ENCODE results near the gene ATP6V0C.
A peak's percentile ranks its signal among the peaks of the same experiment; 100 is the strongest.

ATP6V0C gene

GRCh38 chr16:2508722-2509400 is 4.9 kb upstream of the ATP6V0C start:
- Histone ChIP-seq H3K36me3 (replicated peaks in 1 of 2; ENCODE audit: control insufficient read depth in 2 of 2, insufficient read depth in 2 of 2, low read length in 2 of 2) (no peaks in the 10 kb centered on the region), H3K4ac (ENCODE audit: low read length) (no peak overlapping the region), H3K4me2 (ENCODE audit: insufficient read depth, low read length, poor library complexity, severe bottlenecking) (no peak overlapping the region), H3K79me1 (ENCODE audit: low read depth, low read length) (peaks cover 2% of the 10 kb centered on the region), H3K27me3 (ENCODE audit: control insufficient read depth in 3 of 3, insufficient read depth in 3 of 3, low read depth in 1 of 3, low read length in 3 of 3) (no peaks in the 10 kb centered on the region), H2BK15ac (ENCODE audit: low read length) (no peak overlapping the region), H3K27ac (replicated peaks; ENCODE audit: low read length) (no peak overlapping the region), H3K9me3 (replicated peaks in 1 of 2; ENCODE audit: control insufficient read depth in 2 of 2, insufficient read depth in 1 of 2, low read depth in 1 of 2, low read length in 2 of 2) (no peaks in the 10 kb centered on the region), H2BK120ac (ENCODE audit: low read depth, low read length) (peak overlapping the region; percentile 17), H3K23ac (ENCODE audit: low read depth, low read length, poor library complexity) (no peak overlapping the region), H3K9ac (ENCODE audit: low read depth, low read length, poor library complexity) (no peak overlapping the region), H4K8ac (ENCODE audit: low read depth, low read length) (no peak overlapping the region), H3K4me3 (ENCODE audit: low read length in 2 of 2) (no peak overlapping the region), H2AK5ac (ENCODE audit: low read depth, low read length) (peak overlapping the region; percentile 15), H3K18ac (ENCODE audit: low read length) (no peak overlapping the region), H4K91ac (ENCODE audit: low read depth, low read length, poor library complexity) (no peak overlapping the region), H3K14ac (ENCODE audit: low read length) (no peak overlapping the region), H2AFZ (ENCODE audit: low read length) (no peak overlapping the region), H2BK5ac (ENCODE audit: low read length) (peak overlapping the region; percentile 13), H2BK12ac (ENCODE audit: low read length) (no peak overlapping the region), H3K4me1 (ENCODE audit: control insufficient read depth in 2 of 2, insufficient read depth in 1 of 2, low read depth in 1 of 2, low read length in 2 of 2) (peaks cover 21 to 22% of the 10 kb centered on the region in 2 donors)
- no peak for DNase-seq (ENCODE audit: low spot score)
- no CpG with 5 or more reads among the region's 18 CpGs for WGBS, 2 donors (ENCODE audit: extremely low coverage in 2 of 2, insufficient read length in 2 of 2, insufficient replicate concordance in 1 of 2)

DNA sequence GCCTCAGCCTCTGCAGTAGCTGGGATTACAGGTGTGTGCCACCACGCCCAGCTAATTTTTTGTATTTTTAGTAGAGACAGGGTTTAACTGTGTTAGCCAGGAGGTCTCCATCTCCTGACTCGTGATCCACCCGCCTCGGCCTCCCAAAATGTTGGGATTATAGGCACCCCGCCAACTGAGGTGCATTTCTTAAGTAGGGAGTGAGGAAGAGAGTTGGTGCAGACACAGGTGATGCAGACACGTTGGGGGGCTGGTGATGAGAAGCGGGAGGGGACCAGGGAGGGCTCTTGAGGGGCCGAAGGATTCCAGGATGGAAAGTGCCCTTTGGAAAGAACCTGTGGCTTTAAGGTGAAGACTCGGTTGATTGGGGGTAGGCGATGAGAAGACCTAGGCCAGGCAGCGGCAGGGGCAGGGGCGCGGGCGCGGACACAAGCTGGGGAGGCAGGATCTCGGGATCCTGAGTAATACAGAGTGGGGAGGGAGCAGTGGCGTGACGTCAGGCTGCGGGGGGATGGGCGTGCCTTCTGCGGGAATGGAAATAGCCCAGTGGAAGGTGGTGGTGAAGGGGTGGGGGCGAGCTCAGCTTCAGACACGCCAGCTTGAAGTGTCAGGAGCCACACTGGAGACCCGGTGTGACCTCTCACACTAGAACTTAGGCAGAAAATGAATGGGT is 2.5 kb upstream of the ATP6V0C start:
- Histone ChIP-seq H3K23ac (ENCODE audit: low read depth, low read length, poor library complexity) (no peak overlapping the region), H2BK5ac (ENCODE audit: low read length) (no peak overlapping the region), H3K27me3 (ENCODE audit: control insufficient read depth in 3 of 3, insufficient read depth in 3 of 3, low read depth in 1 of 3, low read length in 3 of 3) (no peaks in the 10 kb centered on the region), H4K91ac (ENCODE audit: low read depth, low read length, poor library complexity) (no peak overlapping the region), H3K27ac (replicated peaks; ENCODE audit: low read length) (no peak overlapping the region), H3K9me3 (replicated peaks in 1 of 2; ENCODE audit: control insufficient read depth in 2 of 2, insufficient read depth in 1 of 2, low read depth in 1 of 2, low read length in 2 of 2) (no peaks in the 10 kb centered on the region), H4K8ac (ENCODE audit: low read depth, low read length) (no peak overlapping the region), H2AK5ac (ENCODE audit: low read depth, low read length) (peak overlapping the region; percentile 91), H2AFZ (ENCODE audit: low read length) (peak overlapping the region; percentile 23), H3K79me1 (ENCODE audit: low read depth, low read length) (peaks cover 11% of the 10 kb centered on the region), H2BK12ac (ENCODE audit: low read length) (no peak overlapping the region), H3K9ac (ENCODE audit: low read depth, low read length, poor library complexity) (no peak overlapping the region), H2BK120ac (ENCODE audit: low read depth, low read length) (peak overlapping the region; percentile 72), H2BK15ac (ENCODE audit: low read length) (peak overlapping the region; percentile 73), H3K14ac (ENCODE audit: low read length) (peak overlapping the region; percentile 27), H3K4me3 (ENCODE audit: low read length in 2 of 2) (no peak overlapping the region), H3K4ac (ENCODE audit: low read length) (no peak overlapping the region), H3K4me1 (ENCODE audit: control insufficient read depth in 2 of 2, insufficient read depth in 1 of 2, low read depth in 1 of 2, low read length in 2 of 2) (peaks cover 31 to 36% of the 10 kb centered on the region in 2 donors), H3K36me3 (replicated peaks in 1 of 2; ENCODE audit: control insufficient read depth in 2 of 2, insufficient read depth in 2 of 2, low read length in 2 of 2) (peaks cover 0 to 11% of the 10 kb centered on the region in 2 donors), H3K4me2 (ENCODE audit: insufficient read depth, low read length, poor library complexity, severe bottlenecking) (no peak overlapping the region), H3K18ac (ENCODE audit: low read length) (peak overlapping the region; percentile 38)
- WGBS, 2 donors (ENCODE audit: extremely low coverage in 2 of 2, insufficient read length in 2 of 2, insufficient replicate concordance in 1 of 2): no CpG with 5 or more reads among the region's 24 CpGs
- DNase-seq (ENCODE audit: low spot score): no peak

DNA sequence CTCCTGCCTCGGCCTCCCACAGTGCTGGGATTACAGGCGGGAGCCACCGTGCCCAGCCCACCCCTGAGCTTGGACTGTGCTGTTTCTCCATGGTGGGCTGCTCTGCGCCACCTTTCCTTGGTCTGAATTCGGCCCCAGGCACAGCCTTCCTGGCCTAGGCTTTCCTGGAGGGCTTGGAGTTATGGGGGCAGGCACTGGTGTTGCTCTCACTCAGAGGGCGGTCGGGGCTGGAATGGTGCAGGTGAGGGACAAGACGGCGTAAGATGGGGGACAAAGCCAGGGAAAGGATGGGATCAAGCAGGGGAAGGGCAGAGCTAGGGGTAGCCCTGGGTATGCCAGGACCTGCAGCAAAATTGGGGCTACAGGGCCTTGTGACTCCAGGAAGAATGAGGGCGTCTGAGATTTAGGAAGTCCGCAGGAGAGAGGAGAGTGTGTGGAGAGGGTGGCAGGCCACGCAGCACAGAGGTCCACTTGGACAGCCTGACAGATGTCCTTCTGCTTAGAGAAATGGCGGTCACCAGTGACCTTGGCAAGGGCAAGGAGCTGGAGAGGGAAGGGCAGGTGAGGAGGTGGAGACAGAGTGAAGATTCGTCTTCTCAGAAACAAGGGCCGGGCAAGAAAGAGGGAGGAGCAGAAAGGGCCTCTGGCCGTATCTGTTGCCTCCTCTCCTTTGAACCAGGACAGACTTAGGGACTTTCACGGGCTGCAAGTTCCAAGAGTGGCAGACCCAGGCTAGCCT is 1.6 kb upstream of the ATP6V0C start:
- no peak overlapping the region for H3K27ac ChIP-seq (replicated peaks; ENCODE audit: low read length)

More for the DNA sequence above, 1.6 kb upstream of the ATP6V0C start:
- Histone ChIP-seq H3K4me3 (ENCODE audit: low read length in 2 of 2) (no peak overlapping the region), H2BK15ac (ENCODE audit: low read length) (peak overlapping the region; percentile 73), H2AK5ac (ENCODE audit: low read depth, low read length) (peak overlapping the region; percentile 91), H3K27me3 (ENCODE audit: control insufficient read depth in 3 of 3, insufficient read depth in 3 of 3, low read depth in 1 of 3, low read length in 3 of 3) (no peaks in the 10 kb centered on the region), H3K36me3 (replicated peaks in 1 of 2; ENCODE audit: control insufficient read depth in 2 of 2, insufficient read depth in 2 of 2, low read length in 2 of 2) (peaks cover 0 to 19% of the 10 kb centered on the region in 2 donors), H4K8ac (ENCODE audit: low read depth, low read length) (no peak overlapping the region), H2AFZ (ENCODE audit: low read length) (peak overlapping the region; percentile 23), H3K14ac (ENCODE audit: low read length) (no peak overlapping the region), H3K18ac (ENCODE audit: low read length) (peak overlapping the region; percentile 99), H4K91ac (ENCODE audit: low read depth, low read length, poor library complexity) (peak overlapping the region; percentile 75), H3K4me1 (ENCODE audit: control insufficient read depth in 2 of 2, insufficient read depth in 1 of 2, low read depth in 1 of 2, low read length in 2 of 2) (peaks cover 31 to 38% of the 10 kb centered on the region in 2 donors), H2BK12ac (ENCODE audit: low read length) (peak overlapping the region; percentile 47), H3K79me1 (ENCODE audit: low read depth, low read length) (peaks cover 13% of the 10 kb centered on the region), H3K9me3 (replicated peaks in 1 of 2; ENCODE audit: control insufficient read depth in 2 of 2, insufficient read depth in 1 of 2, low read depth in 1 of 2, low read length in 2 of 2) (no peaks in the 10 kb centered on the region), H2BK120ac (ENCODE audit: low read depth, low read length) (peak overlapping the region; percentile 97), H3K4me2 (ENCODE audit: insufficient read depth, low read length, poor library complexity, severe bottlenecking) (no peak overlapping the region), H2BK5ac (ENCODE audit: low read length) (no peak overlapping the region), H3K4ac (ENCODE audit: low read length) (peak overlapping the region; percentile 85), H3K9ac (ENCODE audit: low read depth, low read length, poor library complexity) (peak overlapping the region; percentile 53), H3K23ac (ENCODE audit: low read depth, low read length, poor library complexity) (peak overlapping the region; percentile 75)
- no peak for DNase-seq (ENCODE audit: low spot score)
- no CpG with 5 or more reads among the region's 17 CpGs for WGBS, 2 donors (ENCODE audit: extremely low coverage in 2 of 2, insufficient read length in 2 of 2, insufficient replicate concordance in 1 of 2)
